ENCODE data around the gene PHACTR3.

DNA sequence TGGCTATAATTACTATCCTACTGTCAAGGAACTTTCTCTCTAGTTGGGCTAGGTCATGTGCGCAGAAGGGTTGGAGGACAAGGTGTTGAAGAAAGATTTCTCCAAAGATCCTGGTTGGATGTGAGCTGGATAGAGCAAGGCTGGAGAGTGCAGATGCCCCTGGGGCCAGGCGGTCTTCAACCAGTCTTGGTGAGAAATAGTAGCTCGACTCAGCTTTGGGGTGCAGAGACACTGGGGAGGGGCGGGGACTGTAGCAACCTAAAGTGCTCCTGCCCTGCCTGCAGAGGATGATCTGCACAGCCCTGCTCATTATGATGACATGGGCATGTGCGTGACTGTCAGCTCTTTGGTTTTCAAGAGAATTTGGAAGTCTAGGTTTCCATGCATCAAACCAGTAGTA is 35.9 kb downstream of the PHACTR3 start:
- TF ChIP-seq, protein P1, sequence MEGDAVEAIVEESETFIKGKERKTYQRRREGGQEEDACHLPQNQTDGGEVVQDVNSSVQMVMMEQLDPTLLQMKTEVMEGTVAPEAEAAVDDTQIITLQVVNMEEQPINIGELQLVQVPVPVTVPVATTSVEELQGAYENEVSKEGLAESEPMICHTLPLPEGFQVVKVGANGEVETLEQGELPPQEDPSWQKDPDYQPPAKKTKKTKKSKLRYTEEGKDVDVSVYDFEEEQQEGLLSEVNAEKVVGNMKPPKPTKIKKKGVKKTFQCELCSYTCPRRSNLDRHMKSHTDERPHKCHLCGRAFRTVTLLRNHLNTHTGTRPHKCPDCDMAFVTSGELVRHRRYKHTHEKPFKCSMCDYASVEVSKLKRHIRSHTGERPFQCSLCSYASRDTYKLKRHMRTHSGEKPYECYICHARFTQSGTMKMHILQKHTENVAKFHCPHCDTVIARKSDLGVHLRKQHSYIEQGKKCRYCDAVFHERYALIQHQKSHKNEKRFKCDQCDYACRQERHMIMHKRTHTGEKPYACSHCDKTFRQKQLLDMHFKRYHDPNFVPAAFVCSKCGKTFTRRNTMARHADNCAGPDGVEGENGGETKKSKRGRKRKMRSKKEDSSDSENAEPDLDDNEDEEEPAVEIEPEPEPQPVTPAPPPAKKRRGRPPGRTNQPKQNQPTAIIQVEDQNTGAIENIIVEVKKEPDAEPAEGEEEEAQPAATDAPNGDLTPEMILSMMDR (IDR thresholded peaks at IDR 0.05), result no peak
- no peak for TF ChIP-seq POLR2A (IDR thresholded peaks at IDR 0.05)

Data from lower leg skin (tissue), 3 donors.